ENCODE results near the gene DRAM1. TPM values are rescaled to one million over a fixed set of nuclear protein-coding genes. Genes with fewer than 3 reads are reported as not detected.

Gene DRAM1
- total and polyA plus RNA-seq, 10 of the 15 experiments (the other 5 are each of a cell fraction or from before 2014, with no cell fraction given) = 22.4 to 91.5 (median 41.4) TPM

GRCh38 chr12:101931498-101932326 lies 54.3 kb downstream of the DRAM1 start (continued):
- TF ChIP-seq RB1 (IDR thresholded peaks at IDR 0.05; ENCODE audit: borderline replicate concordance) (no peak), HSF1 (IDR thresholded peaks at IDR 0.05; ENCODE audit: low read depth, low read length) (no peak), BMI1 (IDR thresholded peaks at IDR 0.05; ENCODE audit: borderline replicate concordance) (peak; percentile 67; the same call in 1 of the 2 replicates), WRNIP1 (IDR thresholded peaks at IDR 0.05; ENCODE audit: borderline replicate concordance, low read depth, low read length) (no peak), SP1 (IDR thresholded peaks at IDR 0.05; ENCODE audit: low read depth, low read length) (no peak), CBFB (IDR thresholded peaks at IDR 0.05; ENCODE audit: low read depth) (0 out of 2 replicates have a peak, but pooled peaks have one; percentile 7), TCF12 (IDR thresholded peaks at IDR 0.05; ENCODE audit: low read depth, low read length) (peak; percentile 68; the same call in 1 of the 2 replicates), RELA (IDR thresholded peaks at IDR 0.05; ENCODE audit: borderline replicate concordance, partially characterized antibody) (peak; percentile 24), NR2C2 (IDR thresholded peaks at IDR 0.05; ENCODE audit: borderline replicate concordance, control insufficient read depth, insufficient read length, low read depth) (no peak), KLF5 (IDR thresholded peaks at IDR 0.05; ENCODE audit: partially characterized antibody) (no peak), NFYA (IDR thresholded peaks at IDR 0.05; ENCODE audit: borderline replicate concordance, low read depth, low read length) (no peak), ATF2 (IDR thresholded peaks at IDR 0.05; ENCODE audit: low read length) (peak; percentile 91), RUNX3 (IDR thresholded peaks at IDR 0.05; ENCODE audit: low read length) (peak; percentile 82), PAX5 (IDR thresholded peaks at IDR 0.05; ENCODE audit: borderline replicate concordance, low read depth, low read length) (peak; percentile 50; the same call in 1 of the 2 replicates), EGR1 (IDR thresholded peaks at IDR 0.05; ENCODE audit: borderline replicate concordance in 1 of 2, low read depth in 2 of 2, low read length in 2 of 2) (no peak), ZSCAN29 (IDR thresholded peaks at IDR 0.05) (no peak), SMAD1 (IDR thresholded peaks at IDR 0.05; ENCODE audit: low read depth, partially characterized antibody) (no peak), MXI1 (IDR thresholded peaks at IDR 0.05; ENCODE audit: low read depth, low read length) (no peak; the same call in 1 of the 2 replicates), ZZZ3 (IDR thresholded peaks at IDR 0.05; ENCODE audit: control insufficient read depth, insufficient read length, low read depth) (no peak), TBL1XR1 (IDR thresholded peaks at IDR 0.05; ENCODE audit: low read depth, low read length) (peak; percentile 68; the same call in 1 of the 2 replicates), BRCA1 (IDR thresholded peaks at IDR 0.05; ENCODE audit: low read depth, low read length) (no peak), JUND (IDR thresholded peaks at IDR 0.05; ENCODE audit: low read depth, low read length) (no peak), USF2 (IDR thresholded peaks at IDR 0.05; ENCODE audit: borderline replicate concordance, low read depth, low read length) (no peak), SIX5 (IDR thresholded peaks at IDR 0.05; ENCODE audit: low read depth, low read length, severe bottlenecking) (no peak), NFXL1 (IDR thresholded peaks at IDR 0.05; ENCODE audit: borderline replicate concordance) (no peak)
